AG08395 (cell line): Measurements from ENCODE around the gene LAMC1.

Source experiments
- DNase-seq: peaks from one replicate; pipeline ENCODE4 v3.0.0; 2012; ENCODE audit warnings: mixed read lengths, low spot score

LAMC1 gene

GRCh38 chr1:183023146-183023600 lies at the start of gene LAMC1:
LAMC1 (plus strand) TSS chr1:183023420; CDS start chr1:183023717, 297 bp downstream.
- DNase-seq = peak; percentile 76

DNA sequence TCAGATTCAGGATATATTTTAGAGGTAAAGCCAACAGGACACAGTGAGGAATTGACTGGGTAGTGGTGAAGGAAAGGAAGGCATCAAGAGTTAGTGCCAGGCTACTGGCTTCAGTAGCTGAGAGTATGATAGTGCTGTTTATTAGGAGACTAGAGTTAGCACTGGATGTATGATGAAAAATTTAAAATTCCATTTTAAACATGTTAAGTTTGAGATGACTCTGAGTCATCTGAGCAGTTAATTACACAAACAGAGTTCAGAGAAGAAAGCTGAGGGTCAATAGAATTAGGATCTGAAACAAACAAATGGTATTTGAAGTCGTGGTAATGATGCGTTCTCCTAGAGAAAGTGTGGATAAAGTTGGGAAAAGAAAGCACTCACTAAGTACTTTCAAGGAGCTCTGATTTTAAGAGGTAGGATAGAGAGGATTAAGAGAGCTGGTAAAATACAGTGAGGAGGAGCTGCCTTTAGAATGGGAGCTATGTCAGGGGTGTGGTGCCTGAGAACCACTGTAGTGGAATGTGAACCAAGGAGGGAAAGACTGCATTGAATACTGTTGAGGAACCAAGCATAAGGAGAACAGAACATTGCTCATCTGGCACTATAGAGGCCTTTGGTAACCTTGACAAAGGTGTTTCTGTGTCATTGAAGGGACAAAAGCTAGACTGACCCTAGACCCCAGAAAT lies 48.6 kb upstream of the LAMC1 start:
- DNase-seq = peak; percentile 27

- DNase-seq = no peak
These were observed 45.7 kb upstream of the LAMC1 start for GRCh38 chr1:182977480-182977879.

DNA sequence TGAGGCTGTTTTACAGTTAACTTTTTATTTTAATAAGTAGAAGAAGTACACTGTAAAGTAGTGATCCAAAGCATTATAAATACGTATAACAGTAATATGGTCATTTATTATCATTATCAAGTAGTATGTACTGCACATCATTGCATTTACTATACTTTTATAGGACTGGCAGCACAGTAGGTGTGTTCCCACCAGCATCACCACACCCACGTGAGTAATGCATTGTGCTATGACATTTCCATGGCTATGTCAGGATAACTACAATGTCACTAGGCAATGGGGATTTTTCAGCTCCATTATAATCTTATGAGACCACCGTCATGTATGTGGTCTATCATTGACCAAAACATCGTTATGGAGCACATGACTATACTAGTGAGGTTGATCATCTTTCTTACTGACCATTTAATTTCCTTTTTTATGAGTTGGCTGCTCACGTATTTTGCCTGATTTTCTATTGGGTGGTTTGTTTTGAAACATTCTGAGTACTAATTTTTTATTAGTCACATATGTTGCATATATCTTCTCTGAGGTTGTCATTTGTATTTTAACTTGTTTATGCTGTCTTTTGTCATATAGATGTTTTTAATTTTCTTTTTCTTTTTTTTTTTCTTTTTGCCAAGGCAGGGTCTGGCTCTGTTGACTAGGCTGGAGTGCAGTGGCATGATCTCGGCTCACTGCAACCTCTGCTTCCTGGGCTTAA lies 44.9 kb upstream of the LAMC1 start:
- DNase-seq = no peak

GRCh38 chr1:182984138-182984537 lies 39.1 kb upstream of the LAMC1 start:
- no peak for DNase-seq

GRCh38 chr1:182984621-182985020 lies 38.6 kb upstream of the LAMC1 start:
- DNase-seq = no peak

GRCh38 chr1:182985876-182986275 lies 37.3 kb upstream of the LAMC1 start:
- no peak for DNase-seq

DNA sequence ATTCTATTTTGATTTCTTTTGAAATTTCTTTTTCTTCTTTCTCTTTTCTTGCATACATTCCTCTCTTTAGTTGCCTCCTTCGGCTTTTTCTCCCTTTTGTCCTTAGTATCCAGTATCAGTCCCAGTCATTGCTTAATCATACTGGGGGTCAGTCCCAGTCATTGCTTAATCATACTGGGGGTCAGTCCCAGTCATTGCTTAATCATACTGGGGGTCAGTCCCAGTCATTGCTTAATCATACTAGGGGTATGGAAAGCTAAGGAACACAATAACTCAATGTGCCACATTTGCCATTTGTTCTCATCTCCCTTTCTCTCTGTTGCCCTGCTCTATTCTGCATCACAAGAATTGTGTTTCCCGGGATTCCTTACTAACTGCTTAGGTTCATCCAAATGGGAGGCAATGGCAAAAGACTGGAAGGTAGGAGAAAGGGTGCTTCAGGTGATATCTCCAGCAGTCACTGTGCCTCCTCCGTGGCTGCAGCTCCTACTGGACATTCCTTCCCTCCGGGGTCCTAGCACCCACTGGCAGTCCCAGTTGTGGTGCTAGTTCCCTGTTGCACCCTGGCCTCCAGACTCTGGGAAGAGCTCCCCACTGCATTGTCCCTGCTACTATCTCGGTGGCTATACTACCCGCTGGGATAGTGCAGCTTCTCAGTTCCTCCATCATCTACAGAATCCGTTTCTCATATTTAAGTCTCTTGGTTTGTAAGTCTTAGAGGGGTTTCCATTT lies 32.6 kb upstream of the LAMC1 start:
- DNase-seq = no peak

GRCh38 chr1:182993746-182994145 lies 29.5 kb upstream of the LAMC1 start:
- no peak for DNase-seq

- no peak for DNase-seq
These were observed 27.3 kb upstream of the LAMC1 start for GRCh38 chr1:182995894-182996293.

DNA sequence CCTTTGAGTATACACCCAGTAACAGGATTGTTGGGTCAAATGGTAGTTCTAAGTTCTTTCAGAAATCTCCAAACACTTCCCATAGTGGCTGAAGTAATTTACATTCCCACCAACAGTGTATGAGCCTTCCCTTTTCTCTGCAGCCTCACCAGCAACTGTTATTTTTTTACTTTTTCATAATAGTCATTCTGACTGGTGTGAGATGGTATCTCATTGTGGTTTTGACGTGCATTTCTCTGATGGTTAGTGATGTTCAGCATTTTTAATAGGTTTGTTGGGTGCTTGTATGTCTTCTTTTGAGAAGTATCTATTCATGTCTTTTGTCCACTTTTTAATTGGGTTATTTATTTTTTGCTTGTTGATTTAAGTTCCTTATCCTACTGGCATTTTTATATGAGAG lies 26.4 kb upstream of the LAMC1 start:
- no peak for DNase-seq

GRCh38 chr1:182998482-182998881 lies 24.7 kb upstream of the LAMC1 start:
- no peak for DNase-seq

- DNase-seq = no peak
These were observed 22.9 kb upstream of the LAMC1 start for GRCh38 chr1:183000167-183000962.

- DNase-seq = no peak
These were observed 21.0 kb upstream of the LAMC1 start for GRCh38 chr1:183002267-183002666.

- DNase-seq = no peak
These were observed 20.4 kb upstream of the LAMC1 start for GRCh38 chr1:183002797-183003196.

- DNase-seq = peak; percentile 43
These were observed 20.0 kb upstream of the LAMC1 start for GRCh38 chr1:183003203-183003602.

DNA sequence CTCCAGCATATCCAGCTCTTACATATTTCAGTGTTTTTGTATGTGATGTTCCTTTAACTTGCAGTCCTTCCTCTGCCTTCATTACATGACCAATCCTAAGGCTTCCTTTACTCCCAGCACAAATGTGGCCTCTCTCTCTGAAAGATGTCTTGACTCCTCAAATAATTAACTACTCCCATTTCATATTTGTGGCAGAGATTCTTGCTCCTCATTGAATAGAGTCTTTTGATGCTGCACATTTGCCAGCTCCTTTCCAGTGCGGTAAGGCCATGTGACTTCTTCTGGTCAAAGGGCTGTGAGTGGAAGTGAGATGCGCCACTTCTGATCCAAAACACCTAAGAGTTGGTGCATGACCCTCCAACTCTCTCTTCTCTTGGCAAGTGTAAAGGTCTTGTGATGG lies 19.1 kb upstream of the LAMC1 start:
- no peak for DNase-seq

DNA sequence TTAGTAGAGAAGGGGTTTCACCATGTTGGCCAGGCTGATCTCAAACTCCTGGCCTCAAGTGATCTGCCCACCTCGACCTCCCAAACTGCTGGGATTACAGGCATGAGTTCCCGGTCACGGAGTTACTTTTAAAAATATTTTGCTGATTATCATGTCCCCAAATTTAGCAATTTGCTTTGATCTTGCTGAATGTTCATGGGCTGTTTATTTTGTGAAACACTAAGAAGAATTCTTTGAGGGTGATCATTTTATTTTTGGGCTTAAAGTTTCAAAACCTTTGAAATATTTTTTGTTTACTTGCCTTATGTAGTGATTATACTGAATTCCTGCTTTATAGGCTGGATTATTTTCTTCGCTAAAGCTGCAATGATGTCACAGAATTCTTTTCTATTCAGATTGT lies 11.4 kb upstream of the LAMC1 start:
- no peak for DNase-seq

DNA sequence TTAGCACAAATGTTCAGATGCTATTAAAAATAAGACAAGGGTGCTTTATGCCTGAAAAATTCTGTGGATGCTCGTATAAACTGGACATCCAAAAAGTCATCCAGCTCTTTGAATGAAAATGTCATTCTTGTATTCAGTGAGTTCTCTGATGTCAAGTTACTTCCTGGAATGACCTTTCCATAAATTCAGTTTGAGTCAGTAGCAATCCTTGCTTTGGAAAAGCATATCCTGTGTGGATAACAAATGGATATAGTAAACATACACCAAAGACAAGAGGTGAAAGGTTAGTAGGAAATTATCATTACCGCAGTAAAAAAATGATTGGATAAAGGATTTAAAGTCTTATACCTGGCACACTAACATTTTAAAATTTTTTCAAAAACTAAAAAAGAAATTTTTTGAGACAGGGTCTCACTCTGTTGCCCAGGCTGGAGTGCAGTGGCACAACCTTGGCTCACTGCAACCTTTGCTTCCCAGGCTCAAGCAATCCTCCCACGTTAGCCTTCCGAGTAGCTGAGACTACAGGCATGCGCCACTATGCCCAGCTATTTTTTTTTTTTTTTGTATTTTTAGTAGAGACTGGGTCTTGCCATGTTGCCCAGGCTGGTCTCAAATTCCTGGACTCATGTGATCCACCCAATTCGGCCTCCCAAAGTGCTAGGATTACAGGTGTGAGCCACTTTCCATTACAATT lies 10.8 kb upstream of the LAMC1 start:
- DNase-seq = no peak

DNA sequence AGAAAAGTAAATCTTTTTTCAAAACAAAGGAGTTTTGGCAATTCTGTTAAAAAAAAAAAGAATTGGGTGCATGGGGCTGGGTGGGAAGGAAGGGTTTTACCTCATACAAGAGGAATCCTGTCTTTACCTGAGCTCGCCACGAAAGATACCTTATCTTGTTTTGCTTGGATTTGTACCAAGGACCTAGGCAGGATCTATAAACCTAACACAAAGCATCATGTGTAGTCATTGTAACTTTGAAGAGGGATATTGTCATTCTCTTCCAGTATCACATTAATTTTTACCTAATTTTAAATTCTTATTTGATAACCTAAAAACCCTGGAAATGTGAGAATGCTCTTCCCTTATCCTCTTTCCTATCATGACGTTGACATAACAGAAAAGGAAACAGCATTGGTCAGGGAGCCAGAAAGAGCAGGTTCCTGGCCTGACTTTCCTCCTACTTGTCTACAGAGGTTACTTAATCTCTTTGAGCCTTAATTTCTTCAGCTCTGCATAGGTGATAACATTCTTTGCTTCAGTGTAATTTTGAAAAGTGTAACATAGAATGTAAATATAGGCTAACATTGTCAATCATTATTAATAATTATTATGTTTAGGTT lies 4.0 kb upstream of the LAMC1 start:
- no peak for DNase-seq

GRCh38 chr1:183019860-183020259 lies 3.4 kb upstream of the LAMC1 start:
- DNase-seq = no peak
